SK-N-SH (cell line): ENCODE results near the gene MRGPRE. TPM values are rescaled to one million over a fixed set of nuclear protein-coding genes. Genes with fewer than 3 reads are reported as not detected.
A peak's percentile ranks its signal among the peaks of the same experiment; 100 is the strongest.

Experiments
- CTCF ChIA-PET: fragments of 300-600, 350-600 bp; formaldehyde crosslinking; extraction: SDS; loops from one replicate; lab custom pipeline; 2021; lab: Yijun Ruan, JAX
- POLR2A ChIA-PET: fragments of 350-600 bp; sonication (Branson Sonifier 250); formaldehyde crosslinking; extraction: SDS; loops from one replicate; lab custom pipeline; 2020; ENCODE audit warnings: antibody characterized with exemption, inconsistent platforms; lab: Yijun Ruan, JAX
- DNase-seq: peaks from one replicate; pipeline ENCODE4 v3.0.0; 2012
- H2AFZ ChIP-seq: fragments of 200-600 bp; sonication (generic); 2 replicates; pipeline ENCODE4 v1.8.1; 2016; ENCODE audit warnings: antibody characterized with exemption, mild to moderate bottlenecking, low read depth
- H3F3A ChIP-seq: fragments of 200-600 bp; sonication (generic); replicated peaks from 2 replicates; pipeline ENCODE3; 2016; ENCODE audit warnings: antibody characterized with exemption, mild to moderate bottlenecking; ENCODE audit not compliant: insufficient read depth
- H3K27ac ChIP-seq, 2 experiments: fragments of 200-500 bp in 1 of 2; fragments of 200-600 bp in 1 of 2; sonication (Bioruptor generic) in 1 of 2; sonication (generic), shearing (Covaris generic) in 1 of 2; 2 replicates each; pipeline versions ENCODE4 v1.5.1 to v1.6.1; 2014 to 2016; ENCODE audit warnings: low read depth in 2 of 2, inconsistent platforms in 1 of 2, low read length in 1 of 2, mild to moderate bottlenecking in 1 of 2, mixed read lengths in 1 of 2
- H3K27me3 ChIP-seq: fragments of 200-600 bp; sonication (generic), shearing (Covaris generic); 2 replicates; pipeline ENCODE4 v1.6.1; 2016; ENCODE audit warnings: mixed run types; ENCODE audit not compliant: insufficient read depth
- H3K36me3 ChIP-seq, 2 experiments: fragments of 200-500 bp in 1 of 2; fragments of 200-600 bp in 1 of 2; sonication (Bioruptor generic) in 1 of 2; sonication (generic) in 1 of 2; replicated peaks in 1 of 2; 2 replicates each; pipeline versions ENCODE3 to v1.5.1; 2014 to 2016; ENCODE audit warnings: low read length in 1 of 2, mild to moderate bottlenecking in 1 of 2; ENCODE audit not compliant: insufficient read depth in 2 of 2, control insufficient read depth in 1 of 2
- H3K4me1 ChIP-seq, 2 experiments: fragments of 200-500 bp in 1 of 2; fragments of 200-600 bp in 1 of 2; sonication (Bioruptor generic) in 1 of 2; sonication (generic), shearing (Covaris generic) in 1 of 2; 2 replicates each; pipeline versions ENCODE4 v1.5.1 to v1.6.1; 2014 to 2016; ENCODE audit warnings: low read depth in 1 of 2, low read length in 1 of 2, mixed run types in 1 of 2; ENCODE audit not compliant: insufficient read depth in 2 of 2, control insufficient read depth in 1 of 2
- H3K4me2 ChIP-seq: fragments of 200-600 bp; sonication (generic), shearing (Covaris generic); 2 replicates; pipeline ENCODE4 v1.6.1; 2017; ENCODE audit warnings: mixed run types
- H3K4me3 ChIP-seq, 2 experiments: fragments of 200-500 bp in 1 of 2; fragments of 200-600 bp in 1 of 2; sonication (Bioruptor generic) in 1 of 2; sonication (generic), shearing (Covaris generic) in 1 of 2; 2 replicates each; pipeline versions ENCODE4 v1.5.1 to v1.8.1; 2014 to 2016; ENCODE audit warnings: low read depth in 2 of 2, inconsistent platforms in 1 of 2, low read length in 1 of 2, mild to moderate bottlenecking in 1 of 2, mixed read lengths in 1 of 2, moderate library complexity in 1 of 2
- H3K79me2 ChIP-seq: fragments of 200-600 bp; sonication (generic); 2 replicates; pipeline ENCODE4 v1.8.1; 2017; ENCODE audit warnings: mild to moderate bottlenecking; ENCODE audit not compliant: insufficient read depth
- H3K9ac ChIP-seq: fragments of 200-600 bp; sonication (generic); 2 replicates; pipeline ENCODE4 v1.6.1; 2017; ENCODE audit warnings: mixed run types
- H3K9me2 ChIP-seq: fragments of 200-600 bp; sonication (generic); 2 replicates; pipeline ENCODE4 v1.6.1; 2017; ENCODE audit warnings: mixed run types
- H3K9me3 ChIP-seq: fragments of 200-600 bp; sonication (generic); 2 replicates; pipeline ENCODE4 v1.6.1; 2017; ENCODE audit warnings: mixed run types, mild to moderate bottlenecking, moderate library complexity
- H4K20me1 ChIP-seq: fragments of 200-600 bp; sonication (generic); 2 replicates; pipeline ENCODE4 v1.6.1; 2017; ENCODE audit warnings: mild to moderate bottlenecking, mixed run types; ENCODE audit not compliant: insufficient read depth
- FOXJ3 ChIP-seq: sonication (generic); formaldehyde crosslinking; IDR thresholded peaks from 2 replicates; pipeline ENCODE4 v1.5.1; 2020; ENCODE audit warnings: mild to moderate bottlenecking, missing genetic modification reagents
- FOXM1 ChIP-seq: IDR thresholded peaks from 2 replicates; pipeline ENCODE4 v1.4.0; 2012; ENCODE audit warnings: low read depth, mild to moderate bottlenecking
- IRF3 ChIP-seq: fragments of 150-350 bp; IDR thresholded peaks from 2 replicates; pipeline ENCODE4 v1.6.1; 2016; ENCODE audit warnings: mild to moderate bottlenecking, low read depth, low read length
- MAX ChIP-seq: IDR thresholded peaks from 2 replicates; pipeline ENCODE4 v1.4.0; 2012; ENCODE audit warnings: low read depth
- MEF2A ChIP-seq: IDR thresholded peaks from 2 replicates; pipeline ENCODE4 v1.4.0; 2012; ENCODE audit warnings: low read depth, borderline replicate concordance
- MXI1 ChIP-seq: IDR thresholded peaks from 2 replicates; pipeline ENCODE4 v1.6.1; 2012; ENCODE audit warnings: mild to moderate bottlenecking, low read depth, low read length, improper control_type of control experiment
- NRF1 ChIP-seq: IDR thresholded peaks from 2 replicates; pipeline ENCODE4 v1.6.1; 2012; ENCODE audit warnings: low read depth, mild to moderate bottlenecking, low read length
- PBX3 ChIP-seq: IDR thresholded peaks from 2 replicates; pipeline ENCODE4; 2012
- POLR2AphosphoS5 ChIP-seq: IDR thresholded peaks from 2 replicates; pipeline ENCODE4 v1.6.1; 2012; ENCODE audit warnings: low read depth, low read length
- RAD21 ChIP-seq: IDR thresholded peaks from 2 replicates; pipeline ENCODE4 v1.6.1; 2012; ENCODE audit warnings: mild to moderate bottlenecking, low read length
- RCOR1 ChIP-seq: fragments of 150-350 bp; IDR thresholded peaks from 2 replicates; pipeline ENCODE4 v1.6.1; 2017; ENCODE audit warnings: antibody characterized with exemption, low read length
- RFX5 ChIP-seq: IDR thresholded peaks from 2 replicates; pipeline ENCODE4 v1.6.1; 2012; ENCODE audit warnings: mild to moderate bottlenecking, improper control_type of control experiment, low read length
- SIN3A ChIP-seq: IDR thresholded peaks from 2 replicates; pipeline ENCODE4 v1.6.1; 2012; ENCODE audit warnings: low read depth, mild to moderate bottlenecking, low read length, moderate library complexity, borderline replicate concordance
- SMC3 ChIP-seq: IDR thresholded peaks from 2 replicates; pipeline ENCODE4 v1.6.1; 2012; ENCODE audit warnings: low read depth, low read length, improper control_type of control experiment
- TAF1 ChIP-seq: IDR thresholded peaks from 2 replicates; pipeline ENCODE4 v1.6.1; 2012; ENCODE audit warnings: low read depth, mild to moderate bottlenecking, low read length, moderate library complexity, borderline replicate concordance
- TCF12 ChIP-seq: IDR thresholded peaks from 2 replicates; pipeline ENCODE4 v1.4.0; 2012
- USF1 ChIP-seq: IDR thresholded peaks from 2 replicates; pipeline ENCODE4 v1.4.0; 2012; ENCODE audit warnings: low read depth, borderline replicate concordance
- USF2 ChIP-seq: fragments of 150-350 bp; IDR thresholded peaks from 2 replicates; pipeline ENCODE4 v1.6.1; 2017; ENCODE audit warnings: antibody characterized with exemption, low read length, low read depth, borderline replicate concordance
- YY1 ChIP-seq: IDR thresholded peaks from 2 replicates; pipeline ENCODE4 v1.4.0; 2012; ENCODE audit warnings: low read depth, mild to moderate bottlenecking
- WGBS: methylation state at CpG from one replicate; pipeline ENCODE4 v1.1.6; 2017; ENCODE audit warnings: low lambda C conversion rate; 5-methylcytosine and 5-hydroxymethylcytosine counted together
- polyA plus RNA-seq, 3 experiments: library from polyadenylated mRNA; depleted of rRNA; stranded (reverse); fragments of >200 nt; gene quantifications; 2 replicates each; pipeline ENCODE4 v1.2.3, GENCODE V29; 2012

Gene MRGPRE
- polyA plus RNA-seq, 1 of the 3 experiments (the other 2 are of a cell fraction) = not detected

GRCh38 chr11:3197044-3197695, 35.0 kb downstream of the MRGPRE start:
- TF ChIP-seq FOXJ3 = no peak
- no peak for TF ChIP-seq SMC3
- TF ChIP-seq FOXM1 = no peak
- no peak for TF ChIP-seq MAX
- no peak for TF ChIP-seq NRF1
- TF ChIP-seq MXI1 = no peak
- no peak for TF ChIP-seq RAD21
- peaks cover 0 to 13% of the 10 kb centered on the region in 2 experiments; a peak in 1 of 4 replicates for H3K4me1 ChIP-seq
- POLR2A ChIA-PET = no interaction called here
- H3K9ac ChIP-seq = no peak overlapping the region
- CTCF ChIA-PET = interaction anchor here (1.2 to 2.4 kb wide), 4 partner anchors 21 to 160 kb away, joined by 3 to 6 read pairs (median 5); no protein-coding TSS in a partner anchor
- H3K9me3 ChIP-seq = no peaks in the 10 kb centered on the region
- H3K36me3 ChIP-seq = no peaks in the 10 kb centered on the region
- no peaks in the 10 kb centered on the region for H3K9me2 ChIP-seq
- H3K4me3 ChIP-seq = no peak overlapping the region
- no peak for DNase-seq
- 58% methylated on average over 11 of the region's 11 CpGs for WGBS
- no peak overlapping the region for H2AFZ ChIP-seq
- H3K4me2 ChIP-seq = no peak overlapping the region
- H3K79me2 ChIP-seq = no peaks in the 10 kb centered on the region
- no peaks in the 10 kb centered on the region for H4K20me1 ChIP-seq
- H3F3A ChIP-seq = no peaks in the 10 kb centered on the region
- H3K27me3 ChIP-seq = peaks cover 6% of the 10 kb centered on the region; the same call in 1 of the 2 replicates
- no peak overlapping the region for H3K27ac ChIP-seq

- H3K27me3 ChIP-seq = 0 out of 2 replicates have a peak, but pooled peaks cover 2% of the 10 kb centered on the region
- H3K9ac ChIP-seq = no peak overlapping the region
- H3F3A ChIP-seq = no peaks in the 10 kb centered on the region
- ChIA-PET POLR2A (no interaction called here), CTCF (interaction anchor here (1.1 to 2.4 kb wide), 5 partner anchors 33 to 159 kb away, joined by 3 to 10 read pairs (median 6); no protein-coding TSS in a partner anchor)
- no peak overlapping the region for H3K4me3 ChIP-seq
- H3K27ac ChIP-seq = no peak overlapping the region; a peak in 1 of 4 replicates
- WGBS = 65% methylated on average over 9 of the region's 23 CpGs
- no peaks in the 10 kb centered on the region for H3K36me3 ChIP-seq
- no peak for TF ChIP-seq TAF1
- TF ChIP-seq SIN3A = no peak
- no peak for TF ChIP-seq FOXM1
- no peak for TF ChIP-seq POLR2AphosphoS5
- TF ChIP-seq IRF3 = no peak
- TF ChIP-seq MEF2A = no peak
- no peak for TF ChIP-seq RFX5
- TF ChIP-seq PBX3 = no peak
- no peak for TF ChIP-seq RAD21
- no peak for TF ChIP-seq RCOR1
- no peak for TF ChIP-seq TCF12
- TF ChIP-seq USF1 = no peak
- TF ChIP-seq YY1 = no peak
- no peak for TF ChIP-seq USF2
- H3K79me2 ChIP-seq = no peaks in the 10 kb centered on the region
- no peaks in the 10 kb centered on the region for H4K20me1 ChIP-seq
- H3K4me1 ChIP-seq = peaks cover 0 to 13% of the 10 kb centered on the region in 2 experiments; a peak in 1 of 4 replicates
- no peaks in the 10 kb centered on the region for H3K9me3 ChIP-seq
- H2AFZ ChIP-seq = no peak overlapping the region
- DNase-seq = peak; percentile 75
- no peak overlapping the region for H3K4me2 ChIP-seq
- no peaks in the 10 kb centered on the region for H3K9me2 ChIP-seq
These were observed 35.8 kb downstream of the MRGPRE start for GRCh38 chr11:3196161-3197043.
